ENCODE results near the gene ZNF619.

DNA sequence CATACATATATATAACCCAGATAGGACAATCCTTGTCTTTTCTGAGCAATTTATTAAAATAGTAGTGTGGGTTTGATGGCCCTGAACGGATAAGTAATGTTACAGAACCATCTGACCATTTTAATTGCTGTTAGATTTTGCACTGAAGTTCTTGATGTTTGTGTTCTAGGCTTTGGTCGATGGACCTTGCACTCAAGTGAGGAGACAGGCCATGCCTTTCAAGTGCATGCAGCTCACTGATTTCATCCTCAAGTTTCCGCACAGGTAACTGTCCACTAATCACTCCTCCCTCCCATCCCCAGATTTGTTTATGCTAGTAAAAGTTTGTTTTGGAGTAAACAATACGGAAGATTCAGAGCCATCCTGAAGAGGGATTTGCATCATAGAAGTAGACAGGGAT lies 18.4 kb upstream of the ZNF619 start:
- TF ChIP-seq, protein P1, sequence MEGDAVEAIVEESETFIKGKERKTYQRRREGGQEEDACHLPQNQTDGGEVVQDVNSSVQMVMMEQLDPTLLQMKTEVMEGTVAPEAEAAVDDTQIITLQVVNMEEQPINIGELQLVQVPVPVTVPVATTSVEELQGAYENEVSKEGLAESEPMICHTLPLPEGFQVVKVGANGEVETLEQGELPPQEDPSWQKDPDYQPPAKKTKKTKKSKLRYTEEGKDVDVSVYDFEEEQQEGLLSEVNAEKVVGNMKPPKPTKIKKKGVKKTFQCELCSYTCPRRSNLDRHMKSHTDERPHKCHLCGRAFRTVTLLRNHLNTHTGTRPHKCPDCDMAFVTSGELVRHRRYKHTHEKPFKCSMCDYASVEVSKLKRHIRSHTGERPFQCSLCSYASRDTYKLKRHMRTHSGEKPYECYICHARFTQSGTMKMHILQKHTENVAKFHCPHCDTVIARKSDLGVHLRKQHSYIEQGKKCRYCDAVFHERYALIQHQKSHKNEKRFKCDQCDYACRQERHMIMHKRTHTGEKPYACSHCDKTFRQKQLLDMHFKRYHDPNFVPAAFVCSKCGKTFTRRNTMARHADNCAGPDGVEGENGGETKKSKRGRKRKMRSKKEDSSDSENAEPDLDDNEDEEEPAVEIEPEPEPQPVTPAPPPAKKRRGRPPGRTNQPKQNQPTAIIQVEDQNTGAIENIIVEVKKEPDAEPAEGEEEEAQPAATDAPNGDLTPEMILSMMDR (IDR thresholded peaks at IDR 0.05) = no peak
- TF ChIP-seq POLR2AphosphoS5 (IDR thresholded peaks at IDR 0.05; ENCODE audit: insufficient read depth in 1 of 2, low read depth in 1 of 2) = no peak

All from vagina (tissue), 2 donors.